M059J (cell line): ENCODE measurements around the gene PARP2. TPM values are rescaled to one million over a fixed set of nuclear protein-coding genes. Genes with fewer than 3 reads are reported as not detected.
"Not testable (repeated sequence)": the region's sequence is repeated elsewhere in the genome, so short reads cannot be mapped to it uniquely, and the experiment has no call there.

Experiments used
- DNase-seq: peaks from one replicate; pipeline ENCODE4 v3.0.0-alpha.2; 2012; ENCODE audit warnings: low read depth
- total RNA-seq: library from RNA; depleted of rRNA; stranded (reverse); fragments of >200 nt; shearing (Covaris generic); gene quantifications from 2 replicates; pipeline ENCODE4 v1.2.3, GENCODE V29; 2014

Gene PARP2
- total RNA-seq, 1 experiment from 2014 or later = 27.8 TPM

- DNase-seq = no peak
Observed at GRCh38 chr14:20345366-20345765, 1.9 kb downstream of the PARP2 start.

- DNase-seq = no peak
Observed at GRCh38 chr14:20346713-20347112, 3.3 kb downstream of the PARP2 start.

GRCh38 chr14:20347747-20348146 is 4.3 kb downstream of the PARP2 start:
- DNase-seq = no peak

GRCh38 chr14:20350282-20350681 is 6.8 kb downstream of the PARP2 start:
- peak; percentile 52 for DNase-seq

GRCh38 chr14:20350860-20351259 is 7.4 kb downstream of the PARP2 start:
- DNase-seq = peak; percentile 14

GRCh38 chr14:20356422-20356821 is 13.0 kb downstream of the PARP2 start:
- peak; percentile 9 for DNase-seq

- not testable (repeated sequence) for DNase-seq
Observed at GRCh38 chr14:20358474-20358873, 15.0 kb downstream of the PARP2 start.

- no peak for DNase-seq
Observed at GRCh38 chr14:20365928-20366327, 22.5 kb downstream of the PARP2 start.

- no peak for DNase-seq
Observed at GRCh38 chr14:20372796-20373195, 29.4 kb downstream of the PARP2 start.

- DNase-seq = no peak
Observed at GRCh38 chr14:20375471-20375870, 32.0 kb downstream of the PARP2 start.

- no peak for DNase-seq
Observed at GRCh38 chr14:20376071-20376588, 32.7 kb downstream of the PARP2 start.

GRCh38 chr14:20377171-20377570 is 33.7 kb downstream of the PARP2 start:
- peak; percentile 12 for DNase-seq

GRCh38 chr14:20379743-20380142 is 36.3 kb downstream of the PARP2 start:
- DNase-seq = no peak

- DNase-seq = no peak
Observed at GRCh38 chr14:20380681-20381080, 37.2 kb downstream of the PARP2 start.

GRCh38 chr14:20381341-20381740 is 37.9 kb downstream of the PARP2 start:
- DNase-seq = no peak

- DNase-seq = no peak
Observed at GRCh38 chr14:20382526-20382925, 39.1 kb downstream of the PARP2 start.

GRCh38 chr14:20383032-20383431 is 39.6 kb downstream of the PARP2 start:
- no peak for DNase-seq

- no peak for DNase-seq
Observed at GRCh38 chr14:20383636-20384035, 40.2 kb downstream of the PARP2 start.

- DNase-seq = no peak
Observed at GRCh38 chr14:20384321-20384720, 40.9 kb downstream of the PARP2 start.

GRCh38 chr14:20384886-20385285 is 41.5 kb downstream of the PARP2 start:
- DNase-seq = no peak

GRCh38 chr14:20386276-20386855 is 42.9 kb downstream of the PARP2 start:
- DNase-seq = no peak

GRCh38 chr14:20387576-20387975 is 44.1 kb downstream of the PARP2 start:
- no peak for DNase-seq

- no peak for DNase-seq
Observed at GRCh38 chr14:20388159-20388558, 44.7 kb downstream of the PARP2 start.

GRCh38 chr14:20391505-20391904 is 48.1 kb downstream of the PARP2 start:
- DNase-seq = no peak
